ENCODE results near the gene TUBGCP3. TPM values are rescaled to one million over a fixed set of nuclear protein-coding genes. Genes with fewer than 3 reads are reported as not detected.

TUBGCP3 gene
- polyA plus RNA-seq, 1 donor from 2014 or later, result 20.3 TPM

- Histone ChIP-seq H3K9ac (ENCODE audit: low read length) (no peak overlapping the region), H3K4me2 (ENCODE audit: low read length) (no peak overlapping the region), H3K27me3 (ENCODE audit: insufficient read depth, low read depth, low read length) (no peaks in the 10 kb centered on the region), H3K79me2 (replicated peaks; ENCODE audit: insufficient read depth, low read length) (no peaks in the 10 kb centered on the region), H3K4me3 (ENCODE audit: low read length) (no peak overlapping the region), H3K36me3 (ENCODE audit: insufficient read depth, low read length) (no peaks in the 10 kb centered on the region), H3K9me3 (ENCODE audit: low read length) (no peaks in the 10 kb centered on the region), H2AFZ (ENCODE audit: low read depth, low read length) (no peak overlapping the region), H4K20me1 (ENCODE audit: insufficient read depth) (no peaks in the 10 kb centered on the region), H3K27ac (ENCODE audit: low read length) (no peak overlapping the region), H3K9me2 (ENCODE audit: insufficient read depth, low read length) (no peaks in the 10 kb centered on the region), H3F3A (ENCODE audit: insufficient read depth, low read length, poor library complexity, severe bottlenecking) (no peaks in the 10 kb centered on the region)
- no peak for TF ChIP-seq REST (IDR thresholded peaks at IDR 0.05; ENCODE audit: borderline replicate concordance)
- TF ChIP-seq EP300 (conservative IDR thresholded peaks at IDR 0.05; ENCODE audit: poor library complexity, severe bottlenecking), result no peak
- no peak for TF ChIP-seq RAD21 (conservative IDR thresholded peaks at IDR 0.05)
- TF ChIP-seq TAF1 (IDR thresholded peaks at IDR 0.05; ENCODE audit: low read depth), result no peak
- TF ChIP-seq MXI1 (conservative IDR thresholded peaks at IDR 0.05; ENCODE audit: poor library complexity, severe bottlenecking), result no peak
- no peak for TF ChIP-seq POLR2AphosphoS5 (IDR thresholded peaks at IDR 0.05)
- TF ChIP-seq EZH2 (IDR thresholded peaks at IDR 0.05; ENCODE audit: borderline replicate concordance, insufficient read depth, low read length, poor library complexity, severe bottlenecking), result no peak
- no peak for TF ChIP-seq CTCF (IDR thresholded peaks at IDR 0.05; ENCODE audit: poor library complexity, severe bottlenecking)
- TF ChIP-seq SMC3 (conservative IDR thresholded peaks at IDR 0.05; ENCODE audit: poor library complexity), result no peak
These were observed 20.3 kb upstream of the TUBGCP3 start for GRCh38 chr13:112608212-112608611.

GRCh38 chr13:112606109-112607001 is 18.4 kb upstream of the TUBGCP3 start:
- no peaks in the 10 kb centered on the region for H3F3A ChIP-seq (ENCODE audit: insufficient read depth, low read length, poor library complexity, severe bottlenecking)
- TF ChIP-seq SMC3 (conservative IDR thresholded peaks at IDR 0.05; ENCODE audit: poor library complexity) (peak; percentile 88), EP300 (conservative IDR thresholded peaks at IDR 0.05; ENCODE audit: poor library complexity, severe bottlenecking) (no peak), RAD21 (conservative IDR thresholded peaks at IDR 0.05) (peak; percentile 91), MXI1 (conservative IDR thresholded peaks at IDR 0.05; ENCODE audit: poor library complexity, severe bottlenecking) (peak; percentile 48), TAF1 (IDR thresholded peaks at IDR 0.05; ENCODE audit: low read depth) (no peak), CTCF (IDR thresholded peaks at IDR 0.05; ENCODE audit: poor library complexity, severe bottlenecking) (peak; percentile 96), REST (IDR thresholded peaks at IDR 0.05; ENCODE audit: borderline replicate concordance) (no peak), POLR2AphosphoS5 (IDR thresholded peaks at IDR 0.05) (no peak), EZH2 (IDR thresholded peaks at IDR 0.05; ENCODE audit: borderline replicate concordance, insufficient read depth, low read length, poor library complexity, severe bottlenecking) (no peak)
- peak overlapping the region; percentile 51 for H2AFZ ChIP-seq (ENCODE audit: low read depth, low read length)
- H4K20me1 ChIP-seq (ENCODE audit: insufficient read depth), result no peaks in the 10 kb centered on the region
- no peak overlapping the region for H3K27ac ChIP-seq (ENCODE audit: low read length)
- no peaks in the 10 kb centered on the region for H3K36me3 ChIP-seq (ENCODE audit: insufficient read depth, low read length)
- H3K4me2 ChIP-seq (ENCODE audit: low read length), result no peak overlapping the region
- no peaks in the 10 kb centered on the region for H3K9me3 ChIP-seq (ENCODE audit: low read length)
- H3K4me3 ChIP-seq (ENCODE audit: low read length), result peak overlapping the region; percentile 65
- peak overlapping the region; percentile 8 for H3K9ac ChIP-seq (ENCODE audit: low read length)
- no peaks in the 10 kb centered on the region for H3K27me3 ChIP-seq (ENCODE audit: insufficient read depth, low read depth, low read length)
- H3K79me2 ChIP-seq (replicated peaks; ENCODE audit: insufficient read depth, low read length), result no peaks in the 10 kb centered on the region
- H3K9me2 ChIP-seq (ENCODE audit: insufficient read depth, low read length), result no peaks in the 10 kb centered on the region
